CD8-positive, alpha-beta memory T cell (primary cell): ENCODE data around the gene MYO5C. TPM values are rescaled to one million over a fixed set of nuclear protein-coding genes. Genes with fewer than 3 reads are reported as not detected.

Experiments used
- CTCF ChIA-PET: fragments of 350-600 bp; sonication (Branson Sonifier 250); formaldehyde crosslinking; loops from one replicate; lab custom pipeline; 2021; ENCODE audit warnings: antibody characterized with exemption; lab: Charles Lee
- POLR2A ChIA-PET: fragments of 350-600 bp; sonication (Branson Sonifier 250); formaldehyde crosslinking; loops from one replicate; lab custom pipeline; 2021; ENCODE audit warnings: antibody characterized with exemption; lab: Charles Lee
- DNase-seq, 5 donors: peaks; one replicate each; pipeline versions ENCODE4 v3.0.0 to v3.0.0-alpha.2; 2020 to 2022; ENCODE audit warnings: mixed read lengths in 1 of 5
- H3K27ac ChIP-seq: one replicate; pipeline ENCODE4 v1.7.0; 2013; ENCODE audit warnings: low read depth, mild to moderate bottlenecking, low read length, moderate library complexity
- H3K27me3 ChIP-seq: 2 replicates; pipeline ENCODE4 v1.7.0; 2013; ENCODE audit warnings: low read length, mild to moderate bottlenecking; ENCODE audit not compliant: insufficient read depth, poor library complexity, severe bottlenecking
- H3K36me3 ChIP-seq: 2 replicates; pipeline ENCODE4 v1.7.0; 2013; ENCODE audit warnings: mild to moderate bottlenecking, low read length, moderate library complexity; ENCODE audit not compliant: insufficient read depth
- H3K4me1 ChIP-seq: 2 replicates; pipeline ENCODE4 v1.7.0; 2013; ENCODE audit warnings: mild to moderate bottlenecking, low read length, moderate library complexity; ENCODE audit not compliant: insufficient read depth
- H3K4me3 ChIP-seq: 2 replicates; pipeline ENCODE4 v1.7.0; 2013; ENCODE audit warnings: mild to moderate bottlenecking, low read length
- H3K9me3 ChIP-seq: 2 replicates; pipeline ENCODE4 v1.7.0; 2013; ENCODE audit warnings: mild to moderate bottlenecking, low read length
- H3K27ac Mint-ChIP-seq, 8 donors: one replicate each; pipeline ENCODE4 v1.8.0; 2020 to 2021; ENCODE audit warnings: mixed read lengths in 8 of 8, mild to moderate bottlenecking in 6 of 8, inconsistent platforms in 3 of 8, moderate library complexity in 3 of 8
- H3K27me3 Mint-ChIP-seq, 2 donors: one replicate each; pipeline ENCODE4 v1.8.0; 2020 to 2021; ENCODE audit warnings: mixed read lengths in 2 of 2, mild to moderate bottlenecking in 1 of 2, moderate library complexity in 1 of 2
- H3K36me3 Mint-ChIP-seq, 3 donors: one replicate each; pipeline ENCODE4 v1.8.0; 2020 to 2021; ENCODE audit warnings: mixed read lengths in 3 of 3, inconsistent platforms in 1 of 3, mild to moderate bottlenecking in 1 of 3
- H3K4me1 Mint-ChIP-seq, 3 donors: one replicate each; pipeline ENCODE4 v1.8.0; 2020 to 2021; ENCODE audit warnings: mixed read lengths in 3 of 3, inconsistent platforms in 1 of 3, mild to moderate bottlenecking in 1 of 3
- H3K4me3 Mint-ChIP-seq, 7 donors: one replicate each; pipeline ENCODE4 v1.8.0; 2020 to 2021; ENCODE audit warnings: mixed read lengths in 7 of 7, mild to moderate bottlenecking in 6 of 7, moderate library complexity in 4 of 7, inconsistent platforms in 2 of 7
- H3K9me3 Mint-ChIP-seq, 5 donors: one replicate each; pipeline ENCODE4 v1.8.0; 2020 to 2022; ENCODE audit warnings: mixed read lengths in 5 of 5, mild to moderate bottlenecking in 3 of 5, moderate library complexity in 2 of 5, inconsistent platforms in 1 of 5
- polyA plus RNA-seq: library from polyadenylated mRNA; unstranded; fragments of 300-500 nt; fragmentation: Illumina TruSeq; gene quantifications from one replicate; pipeline ENCODE4 v1.2.3, GENCODE V29; 2021
- total RNA-seq, 2 experiments: library from RNA; stranded (reverse); gene quantifications; one replicate each; pipeline ENCODE4 v1.2.3, GENCODE V29; 2021

The MYO5C gene
- total and polyA plus RNA-seq, 3 experiments from 2014 or later, result 0.18 to 0.48 (median 0.33) TPM

GRCh38 chr15:52155878-52156277 is 139.7 kb downstream of the MYO5C start:
- peaks cover 7 to 15% (median 11%) of the 10 kb centered on the region in 3 donors for H3K4me1 Mint-ChIP-seq
- no peak overlapping the region for H3K4me3 Mint-ChIP-seq
- no peak overlapping the region for H3K27ac ChIP-seq
- H3K27me3 ChIP-seq, result no peaks in the 10 kb centered on the region
- H3K4me1 ChIP-seq, result no peaks in the 10 kb centered on the region
- peak overlapping the region in 2 of 8 donors; percentile 11 to 12 for H3K27ac Mint-ChIP-seq
- no peaks in the 10 kb centered on the region for H3K9me3 Mint-ChIP-seq
- DNase-seq, result no peak
- POLR2A ChIA-PET, result no interaction called here
- H3K9me3 ChIP-seq, result no peaks in the 10 kb centered on the region
- CTCF ChIA-PET, result no interaction called here
- H3K36me3 ChIP-seq, result peaks cover 6% of the 10 kb centered on the region
- no peak overlapping the region for H3K4me3 ChIP-seq
- H3K36me3 Mint-ChIP-seq, result peaks cover 6 to 63% (median 25%) of the 10 kb centered on the region in 3 donors
- H3K27me3 Mint-ChIP-seq, result no peaks in the 10 kb centered on the region

GRCh38 chr15:52154896-52155865 is 140.4 kb downstream of the MYO5C start:
- H3K4me1 Mint-ChIP-seq, result peaks cover 6 to 13% (median 11%) of the 10 kb centered on the region in 3 donors
- Histone ChIP-seq H3K4me1 (no peaks in the 10 kb centered on the region), H3K9me3 (no peaks in the 10 kb centered on the region), H3K27me3 (no peaks in the 10 kb centered on the region), H3K36me3 (peaks cover 12% of the 10 kb centered on the region), H3K27ac (no peak overlapping the region), H3K4me3 (no peak overlapping the region)
- POLR2A ChIA-PET, result no interaction called here
- no peaks in the 10 kb centered on the region for H3K9me3 Mint-ChIP-seq
- no peak for DNase-seq
- no peak overlapping the region for H3K4me3 Mint-ChIP-seq
- CTCF ChIA-PET, result interaction anchor here (1.3 to 2.9 kb wide), 2 partner anchors 16 to 53 kb away, joined by 3 to 10 read pairs; no protein-coding TSS in a partner anchor
- peaks cover 4 to 66% (median 24%) of the 10 kb centered on the region in 3 donors for H3K36me3 Mint-ChIP-seq
- H3K27me3 Mint-ChIP-seq, result no peaks in the 10 kb centered on the region
- H3K27ac Mint-ChIP-seq, result peak overlapping the region in 1 of 8 donors; percentile 66

GRCh38 chr15:52153900-52154895 is 141.4 kb downstream of the MYO5C start:
- Histone ChIP-seq H3K9me3 (no peaks in the 10 kb centered on the region), H3K36me3 (peaks cover 21% of the 10 kb centered on the region), H3K27me3 (no peaks in the 10 kb centered on the region), H3K4me1 (no peaks in the 10 kb centered on the region), H3K4me3 (no peak overlapping the region), H3K27ac (no peak overlapping the region)
- Mint-ChIP-seq H3K27ac (peak overlapping the region in 2 of 8 donors; percentile 3 to 23), H3K9me3 (no peaks in the 10 kb centered on the region), H3K36me3 (peaks cover 3 to 68% (median 24%) of the 10 kb centered on the region in 3 donors), H3K4me3 (no peak overlapping the region), H3K4me1 (peaks cover 6 to 13% (median 11%) of the 10 kb centered on the region in 3 donors), H3K27me3 (no peaks in the 10 kb centered on the region)
- ChIA-PET CTCF (interaction anchor here (0.9 to 2.9 kb wide), 6 partner anchors 9 to 71 kb away, joined by 3 to 10 read pairs (median 4); no protein-coding TSS in a partner anchor), POLR2A (no interaction called here)
- DNase-seq, result no peak

- no peak for DNase-seq
- POLR2A ChIA-PET, result no interaction called here
- Mint-ChIP-seq H3K36me3 (peaks cover 11 to 79% (median 30%) of the 10 kb centered on the region in 3 donors), H3K27ac (no peak overlapping the region), H3K4me3 (no peak overlapping the region), H3K4me1 (peaks cover 4 to 10% (median 6%) of the 10 kb centered on the region in 3 donors), H3K27me3 (no peaks in the 10 kb centered on the region), H3K9me3 (no peaks in the 10 kb centered on the region)
- Histone ChIP-seq H3K4me1 (no peaks in the 10 kb centered on the region), H3K27me3 (no peaks in the 10 kb centered on the region), H3K9me3 (no peaks in the 10 kb centered on the region), H3K36me3 (peaks cover 33% of the 10 kb centered on the region), H3K27ac (no peak overlapping the region), H3K4me3 (no peak overlapping the region)
- CTCF ChIA-PET, result no interaction called here
Observed at GRCh38 chr15:52151353-52151752, 144.3 kb downstream of the MYO5C start.

GRCh38 chr15:52150871-52151270 is 144.7 kb downstream of the MYO5C start:
- no peaks in the 10 kb centered on the region for H3K27me3 ChIP-seq
- no peaks in the 10 kb centered on the region for H3K4me1 ChIP-seq
- H3K4me3 Mint-ChIP-seq, result no peak overlapping the region
- peaks cover 13 to 81% (median 28%) of the 10 kb centered on the region in 3 donors for H3K36me3 Mint-ChIP-seq
- no peak overlapping the region for H3K27ac ChIP-seq
- H3K9me3 ChIP-seq, result no peaks in the 10 kb centered on the region
- ChIA-PET POLR2A (no interaction called here), CTCF (interaction anchor here (0.6 kb wide), 1 partner anchor 245 kb away, joined by 4 read pairs; no protein-coding TSS in a partner anchor)
- no peaks in the 10 kb centered on the region for H3K27me3 Mint-ChIP-seq
- H3K4me1 Mint-ChIP-seq, result peaks cover under 1 to 5% (median 2%) of the 10 kb centered on the region in 3 donors
- no peak overlapping the region for H3K4me3 ChIP-seq
- H3K36me3 ChIP-seq, result peaks cover 33% of the 10 kb centered on the region
- DNase-seq, result no peak
- peak overlapping the region in 2 of 8 donors; percentile 35 to 62 for H3K27ac Mint-ChIP-seq
- no peaks in the 10 kb centered on the region for H3K9me3 Mint-ChIP-seq

- no peaks in the 10 kb centered on the region for H3K9me3 Mint-ChIP-seq
- H3K36me3 ChIP-seq, result peaks cover 33% of the 10 kb centered on the region
- POLR2A ChIA-PET, result no interaction called here
Observed at GRCh38 chr15:52150043-52150825, 145.4 kb downstream of the MYO5C start.

GRCh38 chr15:52148403-52148802 is 147.2 kb downstream of the MYO5C start:
- no peaks in the 10 kb centered on the region for H3K27me3 Mint-ChIP-seq
- no peaks in the 10 kb centered on the region for H3K9me3 Mint-ChIP-seq
- no peak overlapping the region for H3K4me3 Mint-ChIP-seq
- H3K9me3 ChIP-seq, result no peaks in the 10 kb centered on the region
- no peak for DNase-seq
- POLR2A ChIA-PET, result no interaction called here
- H3K4me3 ChIP-seq, result no peak overlapping the region
- no peak overlapping the region for H3K27ac Mint-ChIP-seq
- peaks cover 44% of the 10 kb centered on the region for H3K36me3 ChIP-seq
- CTCF ChIA-PET, result interaction anchor here (1.1 kb wide), 1 partner anchor 14 kb away, joined by 3 read pairs; no protein-coding TSS in a partner anchor
- peaks cover 13 to 86% (median 26%) of the 10 kb centered on the region in 3 donors for H3K36me3 Mint-ChIP-seq
- H3K4me1 ChIP-seq, result no peaks in the 10 kb centered on the region
- no peaks in the 10 kb centered on the region for H3K4me1 Mint-ChIP-seq
- H3K27me3 ChIP-seq, result no peaks in the 10 kb centered on the region
- no peak overlapping the region for H3K27ac ChIP-seq

More at GRCh38 chr15:52150043-52150825, 145.4 kb downstream of the MYO5C start:
- DNase-seq, result no peak
- no peak overlapping the region for H3K4me3 ChIP-seq
- Mint-ChIP-seq H3K27me3 (no peaks in the 10 kb centered on the region), H3K27ac (peak overlapping the region in 3 of 8 donors; percentile 35 to 88 (median 62)), H3K36me3 (peaks cover 13 to 81% (median 28%) of the 10 kb centered on the region in 3 donors), H3K4me1 (peaks cover 0 to under 1% (median under 1%) of the 10 kb centered on the region in 3 donors), H3K4me3 (no peak overlapping the region)
- CTCF ChIA-PET, result interaction anchor here (0.6 kb wide), 1 partner anchor 244 kb away, joined by 4 read pairs; no protein-coding TSS in a partner anchor
- no peaks in the 10 kb centered on the region for H3K27me3 ChIP-seq
- no peaks in the 10 kb centered on the region for H3K4me1 ChIP-seq
- no peaks in the 10 kb centered on the region for H3K9me3 ChIP-seq
- no peak overlapping the region for H3K27ac ChIP-seq
